Left kidney (tissue), 8 donors: Measurements from ENCODE around the gene GNG11. TPM values are rescaled to one million over a fixed set of nuclear protein-coding genes. Genes with fewer than 3 reads are reported as not detected.
A peak's percentile ranks its signal among the peaks of the same experiment; 100 is the strongest.

Source experiments
- DNase-seq: peaks from one replicate; pipeline ENCODE4 v3.0.0-alpha.2; 2013
- long read RNA-seq, 8 donors: transcript quantifications; one replicate each; lab custom pipeline, GENCODE V29; 2026
- polyA plus RNA-seq: library from polyadenylated mRNA; unstranded; fragments of 120-200 nt; gene quantifications from one replicate; pipeline ENCODE4 v1.2.1, GENCODE V29; 2013; ENCODE audit not compliant: insufficient read length

Gene GNG11
- polyA plus RNA-seq = 38.1 TPM
- long read RNA-seq, donor 1, transcript GNG11-201 (2 exons, 3,055 nt) = major isoform, 147 of 167 reads
- long read RNA-seq, donor 1, partial matches to known transcripts = 20 of 167 reads
- long read RNA-seq, donor 1, other reads (novel, unspliced or antisense) = 0 of 167 reads
- long read RNA-seq, donor 2, transcript GNG11-201 (2 exons, 3,055 nt) = major isoform, 101 of 101 reads
- long read RNA-seq, donor 2, partial matches to known transcripts = 0 of 101 reads
- long read RNA-seq, donor 2, other reads (novel, unspliced or antisense) = 0 of 101 reads
- long read RNA-seq, donor 3, transcript GNG11-201 (2 exons, 3,055 nt) = major isoform, 86 of 86 reads
- long read RNA-seq, donor 3, partial matches to known transcripts = 0 of 86 reads
- long read RNA-seq, donor 3, other reads (novel, unspliced or antisense) = 0 of 86 reads
- long read RNA-seq, donor 4, transcript GNG11-201 (2 exons, 3,055 nt) = major isoform, 29 of 29 reads
- long read RNA-seq, donor 4, partial matches to known transcripts = 0 of 29 reads
- long read RNA-seq, donor 4, other reads (novel, unspliced or antisense) = 0 of 29 reads
- long read RNA-seq, donor 5, transcript GNG11-201 (2 exons, 3,055 nt) = major isoform, 226 of 250 reads
- long read RNA-seq, donor 5, partial matches to known transcripts = 24 of 250 reads
- long read RNA-seq, donor 5, other reads (novel, unspliced or antisense) = 0 of 250 reads
- long read RNA-seq, donor 6, transcript GNG11-201 (2 exons, 3,055 nt) = major isoform, 153 of 179 reads
- long read RNA-seq, donor 6, partial matches to known transcripts = 26 of 179 reads
- long read RNA-seq, donor 6, other reads (novel, unspliced or antisense) = 0 of 179 reads
- long read RNA-seq, donor 7, transcript GNG11-201 (2 exons, 3,055 nt) = major isoform, 225 of 263 reads
- long read RNA-seq, donor 7, partial matches to known transcripts = 38 of 263 reads
- long read RNA-seq, donor 7, other reads (novel, unspliced or antisense) = 0 of 263 reads
- long read RNA-seq, donor 8, transcript GNG11-201 (2 exons, 3,055 nt) = major isoform, 53 of 53 reads
- long read RNA-seq, donor 8, partial matches to known transcripts = 0 of 53 reads
- long read RNA-seq, donor 8, other reads (novel, unspliced or antisense) = 0 of 53 reads

- peak; percentile 75 for DNase-seq
Observed at GRCh38 chr7:93921607-93922566, at the start of gene GNG11. GNG11 (plus strand) TSS chr7:93921735; CDS start chr7:93922138, 403 bp downstream.

- no peak for DNase-seq
Observed at GRCh38 chr7:93873998-93874574, 47.4 kb upstream of the GNG11 start.

- DNase-seq = no peak
Observed at GRCh38 chr7:93877742-93878141, 43.8 kb upstream of the GNG11 start.

GRCh38 chr7:93879356-93879755 lies 42.2 kb upstream of the GNG11 start:
- no peak for DNase-seq

GRCh38 chr7:93882468-93882867 lies 39.1 kb upstream of the GNG11 start:
- DNase-seq = no peak

GRCh38 chr7:93883078-93883916 lies 38.2 kb upstream of the GNG11 start:
- no peak for DNase-seq

DNA sequence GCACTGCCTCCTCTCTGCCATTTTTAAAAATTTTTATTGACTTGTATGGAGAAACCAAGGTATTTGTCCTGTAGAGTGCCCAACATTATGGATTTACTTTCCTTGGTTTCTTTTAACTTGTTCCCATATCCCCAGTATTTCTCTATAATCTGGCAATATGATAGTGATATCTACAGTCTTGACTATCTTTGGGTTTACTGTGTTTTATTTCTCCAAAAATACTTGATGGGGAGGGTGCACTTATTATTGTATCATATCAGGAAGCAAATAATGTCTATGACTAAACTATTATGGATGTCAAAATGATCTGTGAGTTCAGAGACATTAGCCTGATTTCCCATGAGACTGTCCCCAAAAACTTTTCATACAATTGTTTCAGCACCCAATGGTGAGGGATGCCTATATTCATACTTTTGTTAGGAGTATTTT lies 37.6 kb upstream of the GNG11 start:
- no peak for DNase-seq

GRCh38 chr7:93884541-93884940 lies 37.0 kb upstream of the GNG11 start:
- DNase-seq = no peak

DNA sequence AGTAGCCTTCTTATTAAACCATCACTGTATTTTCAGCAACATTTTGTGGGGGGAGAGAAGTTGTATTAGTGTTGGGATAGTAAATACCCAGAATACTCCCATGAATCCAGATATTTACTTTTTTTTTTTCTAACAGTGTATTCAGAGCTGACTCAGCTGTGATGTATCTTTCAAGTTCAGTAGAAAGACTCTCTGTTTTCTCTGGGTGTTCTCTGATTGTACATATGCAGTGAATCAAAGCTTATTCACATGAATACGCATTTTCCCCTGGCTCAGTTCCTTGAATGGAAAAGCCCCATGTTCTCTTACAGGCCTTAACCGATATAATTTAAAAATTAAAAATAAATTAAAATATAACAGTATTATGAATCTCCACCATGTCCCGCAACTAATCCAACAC lies 32.3 kb upstream of the GNG11 start:
- no peak for DNase-seq

DNA sequence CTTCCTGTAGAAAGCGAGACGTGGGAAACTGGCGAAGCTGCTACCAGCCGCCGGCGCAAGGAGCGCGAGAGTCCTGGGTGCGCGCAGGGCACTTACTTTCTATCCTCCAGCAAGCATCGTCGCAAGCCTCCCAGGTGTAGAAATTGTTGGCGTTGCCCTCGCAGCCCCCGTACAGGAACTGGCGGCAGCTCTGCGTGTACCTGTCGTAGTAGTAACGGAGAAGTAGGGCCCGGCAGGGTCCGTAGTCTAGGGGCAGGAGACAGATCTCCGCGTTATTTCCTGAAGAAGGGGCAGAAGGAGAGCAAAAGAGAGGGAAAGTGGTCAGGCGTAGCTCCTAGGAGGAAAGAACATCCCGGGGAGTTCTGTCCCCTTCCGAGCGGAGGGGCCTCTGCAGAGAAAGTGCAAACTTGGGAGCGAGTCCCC lies 31.5 kb upstream of the GNG11 start:
- DNase-seq = peak; percentile 58

DNA sequence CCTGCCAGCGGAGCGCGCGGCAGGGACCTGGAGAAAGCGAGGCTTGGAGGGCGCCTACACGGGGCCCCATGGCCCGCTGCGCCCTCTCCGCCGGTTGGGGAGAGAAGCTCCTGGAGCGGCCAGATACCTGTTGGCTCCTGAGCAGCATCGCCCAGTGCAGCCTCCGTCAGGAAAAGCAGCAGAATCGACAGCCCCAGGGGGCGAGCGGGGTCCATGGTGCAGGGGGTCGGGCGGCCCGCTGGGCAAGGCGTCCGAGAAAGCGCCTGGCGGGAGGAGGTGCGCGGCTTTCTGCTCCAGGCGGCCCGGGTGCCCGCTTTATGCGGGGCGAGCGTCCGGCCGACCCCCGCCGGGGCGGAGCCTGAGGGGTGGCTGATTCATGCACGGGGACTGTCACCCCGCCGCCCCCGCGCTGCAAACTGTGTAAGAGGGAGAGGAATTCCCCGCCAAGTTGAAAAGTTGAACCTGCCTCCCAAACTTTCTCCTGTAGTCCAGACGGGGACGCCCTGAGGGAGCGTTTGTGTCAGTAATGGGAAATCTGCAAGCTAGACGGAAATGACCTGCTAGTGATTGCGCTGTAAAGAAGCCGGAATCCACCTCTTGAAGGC lies 31.0 kb upstream of the GNG11 start, which contains the start of gene TFPI2:
Gene TFPI2, minus strand, starts transcription at position 290 of the 605 bp plus-strand sequence. Its CDS starts 75 bp downstream, at position 215.
- DNase-seq = peak; percentile 67

DNA sequence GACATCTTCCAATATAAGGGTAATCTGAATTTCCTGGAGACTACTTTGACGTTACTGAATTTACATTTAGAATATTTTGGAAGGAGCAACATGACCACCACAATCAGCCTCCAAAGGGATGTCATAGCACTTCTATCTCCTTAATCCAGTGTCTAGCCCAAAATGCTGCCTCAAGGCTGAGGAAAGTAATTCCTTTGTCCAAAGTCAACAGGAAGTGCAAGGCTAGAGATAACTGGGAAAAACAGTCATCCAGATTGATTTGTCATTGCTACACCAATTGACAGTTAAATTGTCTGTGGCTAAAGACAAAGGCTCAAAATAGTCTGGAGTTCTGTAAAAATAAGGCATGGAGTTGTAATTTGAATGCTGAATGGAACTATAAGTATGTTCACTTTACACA lies 27.1 kb upstream of the GNG11 start:
- no peak for DNase-seq

GRCh38 chr7:93894966-93895640 lies 26.4 kb upstream of the GNG11 start:
- no peak for DNase-seq

GRCh38 chr7:93895859-93896600 lies 25.5 kb upstream of the GNG11 start:
- DNase-seq = no peak

- DNase-seq = no peak
Observed at GRCh38 chr7:93897680-93898079, 23.9 kb upstream of the GNG11 start.

DNA sequence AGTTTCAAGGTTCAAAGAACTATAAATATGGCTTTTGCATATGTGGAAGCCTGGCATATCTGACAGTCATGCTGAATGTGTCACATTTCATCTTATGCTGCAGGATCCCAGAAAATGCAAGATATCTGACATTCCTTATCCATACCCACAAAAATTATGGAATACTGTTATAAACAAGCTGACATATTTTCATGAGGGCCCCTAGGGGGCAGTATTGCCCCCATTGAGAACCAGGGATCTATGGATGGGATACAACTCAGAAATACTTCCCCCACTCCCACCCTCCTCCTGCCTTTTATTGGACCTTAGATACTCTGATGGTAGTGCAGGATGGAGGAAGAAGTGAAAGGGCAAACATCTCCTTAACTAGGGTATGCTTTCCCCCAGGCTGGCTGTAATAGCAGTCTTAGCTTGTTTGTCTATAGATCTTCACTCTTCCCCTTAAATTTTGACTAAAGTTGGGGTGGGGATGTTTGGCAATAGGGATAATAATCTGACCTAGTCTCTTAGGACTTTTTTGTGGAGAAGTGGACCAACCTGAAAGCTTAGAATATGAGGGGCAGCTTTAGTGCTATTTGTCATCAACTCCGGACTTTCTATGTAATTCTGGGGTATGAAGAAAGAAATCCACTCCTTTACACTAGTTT lies 18.6 kb upstream of the GNG11 start:
- DNase-seq = peak; percentile 54

GRCh38 chr7:93906267-93906666 lies 15.3 kb upstream of the GNG11 start, which contains the start of gene GNGT1:
GNGT1 (plus strand) TSS chr7:93906567; CDS start chr7:93906747, 180 bp downstream.
- no peak for DNase-seq
